ENCODE results near the gene INTS14.

Gene INTS14

DNA sequence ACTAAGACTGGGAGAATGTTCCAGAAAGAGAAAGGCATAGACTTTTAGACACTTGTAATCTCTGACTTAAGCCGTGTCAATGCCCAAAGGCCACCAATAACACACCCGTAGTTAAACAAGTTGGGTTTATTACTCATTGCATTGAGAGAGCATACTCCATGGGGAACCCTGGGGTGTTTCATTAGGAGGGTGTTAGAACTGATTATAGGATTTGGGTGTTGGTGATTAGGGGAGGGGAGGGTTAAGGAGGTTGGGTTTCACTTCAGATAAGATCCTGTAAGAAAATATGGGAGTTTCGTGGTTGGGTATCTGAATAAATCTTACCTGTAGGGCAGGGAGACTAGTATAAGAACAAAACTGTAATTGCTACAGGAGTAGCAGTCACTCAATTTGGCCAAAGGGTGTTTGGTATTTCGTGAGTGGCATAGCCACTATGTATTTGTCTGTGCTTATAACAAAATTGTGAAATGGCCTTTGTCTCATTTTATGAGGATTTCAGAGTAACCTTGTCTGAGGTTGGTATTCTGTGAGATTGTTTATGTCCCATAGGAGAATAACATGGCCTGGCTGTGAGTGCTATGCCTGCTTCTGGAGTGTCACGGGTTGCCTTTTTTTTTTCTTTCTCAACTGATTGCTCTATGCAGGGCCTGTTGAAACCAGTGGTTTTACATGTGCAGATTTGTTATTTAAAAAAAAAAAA is 77.7 kb downstream of the INTS14 start:
- POLR2A ChIA-PET (ENCODE audit: low non-redundant PET) = no interaction called here
- CTCF ChIA-PET = no interaction called here
- no peak overlapping the region for H3K27ac ChIP-seq
- TF ChIP-seq, protein P1, sequence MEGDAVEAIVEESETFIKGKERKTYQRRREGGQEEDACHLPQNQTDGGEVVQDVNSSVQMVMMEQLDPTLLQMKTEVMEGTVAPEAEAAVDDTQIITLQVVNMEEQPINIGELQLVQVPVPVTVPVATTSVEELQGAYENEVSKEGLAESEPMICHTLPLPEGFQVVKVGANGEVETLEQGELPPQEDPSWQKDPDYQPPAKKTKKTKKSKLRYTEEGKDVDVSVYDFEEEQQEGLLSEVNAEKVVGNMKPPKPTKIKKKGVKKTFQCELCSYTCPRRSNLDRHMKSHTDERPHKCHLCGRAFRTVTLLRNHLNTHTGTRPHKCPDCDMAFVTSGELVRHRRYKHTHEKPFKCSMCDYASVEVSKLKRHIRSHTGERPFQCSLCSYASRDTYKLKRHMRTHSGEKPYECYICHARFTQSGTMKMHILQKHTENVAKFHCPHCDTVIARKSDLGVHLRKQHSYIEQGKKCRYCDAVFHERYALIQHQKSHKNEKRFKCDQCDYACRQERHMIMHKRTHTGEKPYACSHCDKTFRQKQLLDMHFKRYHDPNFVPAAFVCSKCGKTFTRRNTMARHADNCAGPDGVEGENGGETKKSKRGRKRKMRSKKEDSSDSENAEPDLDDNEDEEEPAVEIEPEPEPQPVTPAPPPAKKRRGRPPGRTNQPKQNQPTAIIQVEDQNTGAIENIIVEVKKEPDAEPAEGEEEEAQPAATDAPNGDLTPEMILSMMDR (conservative IDR thresholded peaks at IDR 0.05; ENCODE audit: low read depth) = no peak
- peak; percentile 26 for DNase-seq (ENCODE audit: low spot score)

DNA sequence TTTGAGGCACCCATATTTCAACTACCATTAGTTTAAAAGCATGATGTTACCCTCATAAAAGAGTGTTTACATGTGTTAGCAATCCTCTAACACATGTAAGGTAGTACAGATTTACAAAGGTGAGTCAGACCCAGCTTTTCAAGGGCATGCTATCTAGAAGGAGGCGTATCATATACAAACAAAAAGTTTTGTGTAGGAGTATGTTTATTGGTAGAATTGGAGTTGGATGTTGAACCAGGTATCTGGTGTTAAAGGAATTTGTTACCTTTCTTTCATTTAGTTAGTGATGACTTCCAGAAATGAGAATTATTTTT is 78.2 kb downstream of the INTS14 start:
- H3K27ac ChIP-seq = no peak overlapping the region; the same call in 1 of the 2 replicates
- peak; percentile 57 for DNase-seq (ENCODE audit: low spot score)
- CTCF ChIA-PET = no interaction called here
- POLR2A ChIA-PET (ENCODE audit: low non-redundant PET) = no interaction called here
- TF ChIP-seq, protein P1 (conservative IDR thresholded peaks at IDR 0.05; ENCODE audit: low read depth) = no peak

DNA sequence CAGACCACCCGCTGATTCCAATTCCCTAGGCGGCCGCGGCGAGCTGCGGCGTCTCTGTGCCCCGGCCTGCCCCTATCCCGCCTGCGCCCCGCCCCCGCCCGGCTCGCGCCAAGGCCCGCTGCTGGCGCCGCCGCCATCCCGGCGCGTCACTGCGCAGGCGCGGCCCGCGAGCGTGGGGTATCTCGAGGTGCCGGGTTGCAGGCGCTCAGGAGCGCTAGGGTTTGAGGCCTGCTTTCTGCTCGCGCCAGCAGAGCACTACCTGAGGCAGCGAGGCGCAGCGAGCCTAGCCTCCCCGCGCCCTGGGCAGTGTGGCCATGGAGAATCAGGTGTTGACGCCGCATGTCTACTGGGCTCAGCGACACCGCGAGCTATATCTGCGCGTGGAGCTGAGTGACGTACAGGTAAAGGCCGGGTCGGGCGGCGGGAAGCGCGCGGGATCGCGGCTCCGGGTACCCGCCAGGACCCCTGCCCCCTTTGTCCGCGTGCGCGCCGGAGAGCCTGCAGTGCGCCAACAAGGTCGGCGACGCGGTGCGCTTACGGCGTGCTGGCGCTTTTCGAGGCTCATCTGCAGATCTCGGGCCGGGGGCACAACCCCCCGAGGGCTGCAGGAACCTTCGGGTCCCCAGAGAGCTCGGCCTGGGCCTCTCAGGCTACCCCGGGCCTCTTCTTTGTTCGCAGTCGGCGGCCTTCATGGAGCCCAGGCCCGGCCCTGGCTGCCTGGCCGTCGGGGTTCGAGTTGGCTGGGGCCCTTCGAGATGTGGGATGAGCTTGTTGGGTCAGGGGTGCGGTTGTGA is 80.4 kb downstream of the INTS14 start, which contains the start of gene HACD3:
HACD3 (plus strand) TSS at position 146 of the 794 bp plus-strand sequence; CDS start at position 315, 169 bp downstream.
- H3K27ac ChIP-seq = peak within 1 kb of the TSS; percentile 82
- peak; percentile 93 for DNase-seq (ENCODE audit: low spot score)
- CTCF ChIA-PET = interaction anchor here (0.6 to 1.3 kb wide), 3 partner anchors 12 to 948 kb away, joined by 4 to 6 read pairs (median 5); partner anchors contain the start of gene DPP8
- TF ChIP-seq, protein P1 (conservative IDR thresholded peaks at IDR 0.05; ENCODE audit: low read depth) = no peak
- POLR2A ChIA-PET (ENCODE audit: low non-redundant PET) = interaction anchor here (0.5 to 0.6 kb wide), 3 partner anchors 17 to 32 kb away, joined by 3 to 5 read pairs (median 4); no protein-coding TSS in a partner anchor

DNA sequence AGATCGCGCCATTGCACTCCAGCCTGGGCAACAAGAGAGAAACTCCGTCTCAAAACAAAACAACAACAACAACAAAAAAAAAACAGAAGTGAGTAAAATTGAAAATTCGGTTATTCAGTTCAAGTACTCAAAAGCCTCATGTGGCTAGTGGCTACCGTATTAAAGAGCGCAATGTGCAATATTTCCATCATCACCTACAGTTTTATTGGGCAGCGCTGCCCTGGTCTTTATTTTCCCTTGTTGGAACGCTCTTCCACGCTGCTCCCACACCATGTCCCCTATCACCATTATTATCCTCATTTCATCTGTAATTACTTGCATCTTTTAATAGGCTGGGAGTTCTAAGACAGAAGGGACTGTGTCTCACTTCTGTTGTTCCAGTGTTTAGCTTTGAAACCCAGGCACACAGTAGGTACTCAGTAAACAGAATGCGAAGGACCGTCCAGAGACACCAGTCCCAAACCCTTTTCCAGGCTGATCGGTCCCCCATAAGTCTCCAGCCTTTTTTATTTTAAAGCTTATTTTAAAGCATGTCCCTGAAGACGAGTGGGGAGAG is 81.1 kb downstream of the INTS14 start:
- no peak for DNase-seq (ENCODE audit: low spot score)
- CTCF ChIA-PET = interaction anchor here (0.6 to 1.3 kb wide), 4 partner anchors 11 to 948 kb away, joined by 3 to 6 read pairs (median 4); partner anchors contain the start of gene DPP8
- TF ChIP-seq, protein P1 (conservative IDR thresholded peaks at IDR 0.05; ENCODE audit: low read depth) = no peak
- peak overlapping the region; percentile 82 for H3K27ac ChIP-seq
- POLR2A ChIA-PET (ENCODE audit: low non-redundant PET) = interaction anchor here (0.5 to 0.6 kb wide), 2 partner anchors 13 to 31 kb away, joined by 3 to 5 read pairs; no protein-coding TSS in a partner anchor

Data from RWPE1 (cell line).